D721Med (cell line): ENCODE results near the gene CCPG1.

Source experiments
- DNase-seq: peaks from one replicate; pipeline ENCODE4 v3.0.0; 2011; ENCODE audit warnings: low spot score; ENCODE audit not compliant: insufficient read length
- FAIRE-seq: peaks from 2 replicates; lab custom pipeline; 2011; peaks lifted over from hg19 to GRCh38; lab: Jason Lieb, UNC
- CTCF ChIP-seq: IDR thresholded peaks from 2 replicates; pipeline ENCODE4 v1.5.1; 2012; ENCODE audit warnings: mild to moderate bottlenecking, control low read depth; ENCODE audit not compliant: insufficient read depth; ENCODE audit errors: missing control alignments

CCPG1 gene

GRCh38 chr15:55366981-55367380 lies 41.2 kb downstream of the CCPG1 start:
- no peak for DNase-seq
- no peak for TF ChIP-seq CTCF
- FAIRE-seq, result no peak

GRCh38 chr15:55362641-55363040 lies 45.5 kb downstream of the CCPG1 start:
- no peak for TF ChIP-seq CTCF
- FAIRE-seq, result no peak

GRCh38 chr15:55361048-55361447 lies 47.1 kb downstream of the CCPG1 start:
- no peak for TF ChIP-seq CTCF
- DNase-seq (no peak), FAIRE-seq (no peak)

More at GRCh38 chr15:55362641-55363040, 45.5 kb downstream of the CCPG1 start:
- DNase-seq, result no peak

- FAIRE-seq, result no peak
Measured at GRCh38 chr15:55360256-55360655, 47.9 kb downstream of the CCPG1 start.

GRCh38 chr15:55358471-55358870 lies 49.7 kb downstream of the CCPG1 start:
- no peak for FAIRE-seq
- no peak for DNase-seq
- TF ChIP-seq CTCF, result no peak

More at GRCh38 chr15:55360256-55360655, 47.9 kb downstream of the CCPG1 start:
- DNase-seq, result no peak
- TF ChIP-seq CTCF, result no peak

- TF ChIP-seq CTCF, result no peak
- DNase-seq (no peak), FAIRE-seq (peak; percentile 56)
Measured at GRCh38 chr15:55357774-55358173, 50.4 kb downstream of the CCPG1 start.

- FAIRE-seq, result no peak
- TF ChIP-seq CTCF, result no peak
- no peak for DNase-seq
Measured at GRCh38 chr15:55356985-55357585, 51.1 kb downstream of the CCPG1 start.
